Thoracic aorta (tissue), 2 donors: Measurements from ENCODE around the gene TPSD1. TPM values are rescaled to one million over a fixed set of nuclear protein-coding genes. Genes with fewer than 3 reads are reported as not detected.
"Not testable (repeated sequence)": the region's sequence is repeated elsewhere in the genome, so short reads cannot be mapped to it uniquely, and the experiment has no call there.

Source experiments
- ATAC-seq: fragments of 150-250 bp; one replicate; pipeline ENCODE4 v1.8.0; 2017; ENCODE audit warnings: low read depth; ENCODE audit not compliant: insufficient number of reproducible peaks, low FRiP score
- DNase-seq: peaks from one replicate; pipeline ENCODE4 v3.0.0-alpha.2; 2020; ENCODE audit warnings: low spot score
- H3K27ac ChIP-seq, 2 donors: fragments of 200-600 bp; sonication (generic); 1 replicate in 1 of 2; 2 replicates in 1 of 2; pipeline ENCODE4 v1.5.1; 2016; ENCODE audit warnings: mild to moderate bottlenecking in 2 of 2, moderate library complexity in 2 of 2
- H3K27me3 ChIP-seq: fragments of 200-600 bp; sonication (generic); replicated peaks from 2 replicates; pipeline ENCODE4 v1.6.0; 2016; ENCODE audit warnings: mild to moderate bottlenecking; ENCODE audit not compliant: insufficient read depth
- H3K36me3 ChIP-seq: fragments of 200-600 bp; sonication (generic); one replicate; pipeline ENCODE4 v1.5.1; 2016
- H3K4me1 ChIP-seq, 2 donors: fragments of 200-600 bp; sonication (generic); 1 replicate in 1 of 2; 2 replicates in 1 of 2; pipeline versions ENCODE4 v1.5.1 to v1.6.0; 2016; ENCODE audit warnings: low read depth in 2 of 2, mild to moderate bottlenecking in 1 of 2; ENCODE audit not compliant: control insufficient read depth in 1 of 2
- H3K4me3 ChIP-seq: fragments of 200-600 bp; sonication (generic); 2 replicates; pipeline ENCODE4 v1.5.1; 2016; ENCODE audit warnings: mild to moderate bottlenecking
- H3K9me3 ChIP-seq: fragments of 200-600 bp; sonication (generic); 2 replicates; pipeline ENCODE4 v1.5.1; 2016
- total RNA-seq, 2 donors: library from RNA; depleted of rRNA; stranded (reverse); fragments of >200 nt; gene quantifications; one replicate each; pipeline versions ENCODE4 v1.1.0 to v1.2.3, GENCODE V29; 2016
- TF ChIP-seq, protein P1 (sequence below): fragments of 200-600 bp; sonication (generic); IDR thresholded peaks from one replicate; pipeline ENCODE4 v1.5.1; 2019; ENCODE audit warnings: antibody characterized with exemption

The TPSD1 gene
- total RNA-seq, 2 donors from 2014 or later: 3.1 TPM; not detected in 1

DNA sequence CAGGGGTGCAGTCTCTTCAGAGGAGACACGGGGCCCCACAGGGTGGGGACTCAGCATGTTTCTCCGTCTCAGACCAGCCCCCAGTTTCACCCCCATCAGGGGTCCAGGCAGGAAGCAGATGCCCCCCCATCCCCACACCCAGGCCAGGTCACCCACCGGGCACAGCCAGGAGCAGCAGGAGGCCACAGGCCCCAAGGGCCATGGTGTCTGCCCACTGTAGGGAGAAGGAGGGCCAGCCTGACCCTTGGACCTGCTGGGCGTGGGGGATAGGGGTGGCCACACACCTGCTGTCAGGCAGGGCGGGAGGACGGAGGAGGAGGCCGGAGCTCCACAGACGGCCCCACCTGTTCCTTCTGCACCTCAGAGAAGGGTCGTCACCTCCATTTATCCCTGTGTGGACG is 30.8 kb upstream of the TPSD1 start, which contains the start of gene TPSG1:
Gene TPSG1, minus strand, starts transcription at position 218 of the 401 bp plus-strand sequence. Its CDS starts 16 bp downstream, at position 202.
- Histone ChIP-seq H3K36me3 (no peaks in the 10 kb centered on the region), H3K27ac (no peak within 1 kb of the TSS), H3K4me1 (no peaks in the 10 kb centered on the region), H3K9me3 (no peaks in the 10 kb centered on the region), H3K27me3 (no peaks in the 10 kb centered on the region), H3K4me3 (no peak within 1 kb of the TSS)
- DNase-seq (no peak), ATAC-seq (no peak)
- TF ChIP-seq, protein P1, sequence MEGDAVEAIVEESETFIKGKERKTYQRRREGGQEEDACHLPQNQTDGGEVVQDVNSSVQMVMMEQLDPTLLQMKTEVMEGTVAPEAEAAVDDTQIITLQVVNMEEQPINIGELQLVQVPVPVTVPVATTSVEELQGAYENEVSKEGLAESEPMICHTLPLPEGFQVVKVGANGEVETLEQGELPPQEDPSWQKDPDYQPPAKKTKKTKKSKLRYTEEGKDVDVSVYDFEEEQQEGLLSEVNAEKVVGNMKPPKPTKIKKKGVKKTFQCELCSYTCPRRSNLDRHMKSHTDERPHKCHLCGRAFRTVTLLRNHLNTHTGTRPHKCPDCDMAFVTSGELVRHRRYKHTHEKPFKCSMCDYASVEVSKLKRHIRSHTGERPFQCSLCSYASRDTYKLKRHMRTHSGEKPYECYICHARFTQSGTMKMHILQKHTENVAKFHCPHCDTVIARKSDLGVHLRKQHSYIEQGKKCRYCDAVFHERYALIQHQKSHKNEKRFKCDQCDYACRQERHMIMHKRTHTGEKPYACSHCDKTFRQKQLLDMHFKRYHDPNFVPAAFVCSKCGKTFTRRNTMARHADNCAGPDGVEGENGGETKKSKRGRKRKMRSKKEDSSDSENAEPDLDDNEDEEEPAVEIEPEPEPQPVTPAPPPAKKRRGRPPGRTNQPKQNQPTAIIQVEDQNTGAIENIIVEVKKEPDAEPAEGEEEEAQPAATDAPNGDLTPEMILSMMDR: no peak

DNA sequence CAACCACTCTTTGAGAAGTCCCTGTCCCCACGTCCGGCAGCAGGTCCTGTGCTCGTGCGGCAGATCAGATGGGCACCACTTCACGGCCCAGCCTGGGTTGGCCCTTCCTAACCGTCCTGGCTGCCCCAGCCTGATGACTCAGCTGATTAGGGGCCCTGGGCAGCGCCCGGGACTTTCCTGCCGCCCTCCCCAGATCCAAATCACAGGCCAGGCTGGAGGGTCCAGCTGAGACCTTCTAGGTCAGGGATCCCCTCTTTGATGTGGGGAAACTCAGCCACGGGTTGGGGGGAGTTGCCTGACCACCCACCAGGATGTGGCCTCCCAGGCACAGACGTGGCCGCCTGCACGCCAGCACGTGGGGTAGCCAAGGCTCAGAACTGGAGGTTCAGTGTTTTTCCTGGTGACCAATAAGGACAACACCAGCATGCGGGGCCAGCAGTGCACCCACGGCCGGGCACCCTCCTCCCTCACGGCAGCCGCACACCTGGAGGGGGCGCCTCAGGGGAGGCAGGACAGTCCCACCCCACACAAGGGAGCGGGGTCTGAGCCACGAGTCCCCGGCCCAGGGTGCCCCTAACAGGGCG is 30.0 kb upstream of the TPSD1 start:
- not testable (repeated sequence) for H3K4me1 ChIP-seq, H3K27ac ChIP-seq, H3K36me3 ChIP-seq, H3K27me3 ChIP-seq, ATAC-seq, DNase-seq, H3K9me3 ChIP-seq, H3K4me3 ChIP-seq

DNA sequence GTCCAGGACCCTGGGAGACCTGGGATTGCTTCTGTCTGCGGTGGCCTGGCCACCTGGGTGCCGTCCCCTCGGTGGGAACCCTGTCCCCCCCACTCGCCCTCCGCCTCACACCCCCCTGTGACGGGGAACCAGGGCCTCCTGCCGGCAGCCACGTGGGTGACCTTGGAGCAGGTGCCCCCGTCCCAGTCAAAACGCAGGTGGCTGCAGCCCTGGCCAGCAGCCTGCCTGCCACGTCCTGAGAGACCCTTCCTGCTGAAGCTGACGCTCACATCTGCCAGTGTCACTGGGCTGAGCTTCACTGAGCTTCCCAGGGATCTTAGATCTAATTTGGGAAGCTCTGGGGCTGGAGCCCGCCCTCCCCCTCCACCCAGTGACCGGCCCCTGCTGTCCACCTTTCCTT is 29.2 kb upstream of the TPSD1 start:
- DNase-seq, H3K27me3 ChIP-seq, H3K4me3 ChIP-seq, H3K4me1 ChIP-seq, H3K27ac ChIP-seq, H3K9me3 ChIP-seq, ATAC-seq, H3K36me3 ChIP-seq: not testable (repeated sequence)

DNA sequence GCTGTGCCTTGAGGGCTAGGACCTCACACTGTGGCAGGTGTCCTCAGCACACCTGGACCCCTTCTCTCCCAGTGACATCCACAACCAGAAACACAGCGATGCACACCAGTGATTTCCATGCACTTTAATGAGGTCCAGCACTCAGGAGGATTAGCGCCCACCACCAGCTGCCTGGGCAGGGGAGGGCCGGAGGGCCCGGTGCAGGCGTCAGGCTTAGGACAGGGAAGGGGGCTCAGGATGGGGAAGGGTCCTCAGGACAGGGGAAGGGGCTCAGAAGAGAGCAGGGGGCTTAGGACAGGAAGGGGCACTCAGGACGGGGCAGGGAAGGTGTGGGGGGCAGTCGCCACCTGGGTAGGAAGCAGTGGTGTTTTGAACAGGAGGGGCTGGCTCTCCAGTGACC is 27.6 kb upstream of the TPSD1 start:
- not testable (repeated sequence) for H3K4me1 ChIP-seq, H3K4me3 ChIP-seq, H3K36me3 ChIP-seq, DNase-seq, H3K9me3 ChIP-seq, ATAC-seq, H3K27me3 ChIP-seq, H3K27ac ChIP-seq

DNA sequence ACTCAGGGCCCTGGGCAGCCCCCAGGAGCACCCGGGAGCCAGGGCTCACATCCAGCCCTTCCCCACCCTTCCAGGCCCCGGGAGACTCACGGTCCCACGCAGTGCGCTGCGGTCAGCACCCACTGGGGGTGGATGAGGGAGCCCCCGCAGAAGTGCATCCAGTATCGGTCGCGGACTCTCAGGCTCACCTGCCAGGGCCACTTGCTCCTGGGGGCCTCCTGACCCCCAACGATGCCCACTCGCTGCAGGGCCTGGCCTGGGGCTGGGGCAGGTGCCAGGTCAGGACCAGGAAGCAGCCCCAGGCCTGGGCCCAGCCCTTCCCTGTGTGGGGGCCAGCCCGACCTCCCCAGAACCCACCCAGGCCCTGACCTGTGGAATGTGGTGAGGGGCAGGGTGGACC is 26.4 kb upstream of the TPSD1 start:
- not testable (repeated sequence) for H3K36me3 ChIP-seq, ATAC-seq, H3K4me3 ChIP-seq, H3K4me1 ChIP-seq, DNase-seq, H3K9me3 ChIP-seq, H3K27ac ChIP-seq, H3K27me3 ChIP-seq

DNA sequence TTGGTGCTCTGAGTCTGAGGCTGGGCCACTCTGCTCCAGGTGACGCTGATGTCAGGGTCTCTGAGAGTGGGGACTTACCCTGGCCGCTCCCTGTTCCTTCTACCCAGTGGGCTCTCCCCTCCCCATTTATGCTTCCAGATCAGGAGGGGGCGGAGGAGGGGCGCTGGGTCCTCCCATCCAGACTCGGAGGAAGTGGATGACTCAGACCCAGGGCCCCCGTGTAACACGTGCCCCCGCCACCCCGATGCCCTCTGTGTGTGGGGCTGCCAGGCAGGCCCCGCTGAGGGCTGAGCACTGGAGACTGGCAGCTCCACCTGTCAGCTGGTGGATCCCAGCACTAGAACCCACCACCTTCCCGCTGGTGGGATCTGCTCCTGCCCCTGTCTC is 25.8 kb upstream of the TPSD1 start, which contains the start of gene TPSB2:
Gene TPSB2, minus strand, starts transcription at position 101 of the 387 bp plus-strand sequence. CDS start 233 bp downstream, outside the sequence.
- not testable (repeated sequence) for H3K4me1 ChIP-seq, H3K4me3 ChIP-seq, H3K36me3 ChIP-seq, H3K27me3 ChIP-seq, H3K27ac ChIP-seq, DNase-seq, H3K9me3 ChIP-seq, ATAC-seq

DNA sequence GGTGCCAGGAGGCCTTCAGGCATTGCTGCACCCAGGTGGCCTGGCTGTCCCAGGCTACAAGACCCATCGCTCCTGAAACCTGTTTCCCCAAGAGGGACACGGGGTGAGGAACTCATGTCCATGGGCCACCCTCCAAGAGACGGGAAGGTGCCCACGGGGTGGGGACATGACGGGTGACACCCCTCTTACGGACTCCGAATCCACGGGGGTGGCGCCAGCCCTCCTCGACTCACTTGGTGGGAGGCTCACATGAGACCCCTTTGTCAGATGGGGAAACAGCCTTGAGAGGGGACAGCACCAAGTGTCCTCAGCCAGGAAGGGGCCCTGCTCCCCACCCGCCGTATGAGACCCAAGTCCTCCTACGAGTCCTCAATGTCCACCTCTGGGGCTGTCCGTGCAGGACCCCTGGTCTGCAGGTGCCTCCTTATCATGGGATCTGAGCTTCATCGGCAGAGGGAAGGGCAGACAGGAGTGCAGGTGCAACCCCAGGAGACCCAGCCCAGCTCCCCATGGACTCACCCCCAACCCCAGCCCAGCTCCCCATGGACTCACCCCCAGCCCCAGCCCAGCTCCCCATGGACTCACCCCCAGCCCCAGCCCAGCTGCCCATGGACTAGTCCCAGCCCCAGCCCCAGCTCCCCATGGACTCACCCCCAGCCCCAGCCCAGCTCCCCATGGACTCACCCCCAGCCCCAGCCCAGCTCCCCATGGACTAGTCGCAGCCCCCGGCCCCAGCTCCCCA is 25.2 kb upstream of the TPSD1 start:
- H3K4me3 ChIP-seq, H3K36me3 ChIP-seq, H3K4me1 ChIP-seq, ATAC-seq, H3K27me3 ChIP-seq, H3K27ac ChIP-seq, H3K9me3 ChIP-seq, DNase-seq: not testable (repeated sequence)

DNA sequence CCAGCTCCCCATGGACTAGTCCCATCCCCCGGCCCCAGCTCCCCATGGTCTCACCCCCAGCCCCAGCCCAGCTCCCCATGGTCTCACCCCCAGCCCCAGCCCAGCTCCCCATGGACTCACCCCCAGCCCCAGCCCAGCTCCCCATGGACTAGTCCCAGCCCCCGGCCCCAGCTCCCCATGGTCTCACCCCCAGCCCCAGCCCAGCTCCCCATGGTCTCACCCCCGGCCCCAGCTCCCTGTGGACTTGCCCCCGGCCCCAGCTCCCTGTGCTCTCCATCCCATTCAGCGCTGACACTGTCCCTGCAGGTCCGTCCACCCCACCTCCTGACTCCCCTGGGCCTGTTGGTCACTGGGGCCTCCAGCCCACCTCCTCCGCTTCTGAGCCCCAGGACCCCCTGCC is 24.6 kb upstream of the TPSD1 start:
- H3K4me3 ChIP-seq, ATAC-seq, H3K27me3 ChIP-seq, H3K9me3 ChIP-seq, H3K36me3 ChIP-seq, DNase-seq, H3K27ac ChIP-seq, H3K4me1 ChIP-seq: not testable (repeated sequence)

DNA sequence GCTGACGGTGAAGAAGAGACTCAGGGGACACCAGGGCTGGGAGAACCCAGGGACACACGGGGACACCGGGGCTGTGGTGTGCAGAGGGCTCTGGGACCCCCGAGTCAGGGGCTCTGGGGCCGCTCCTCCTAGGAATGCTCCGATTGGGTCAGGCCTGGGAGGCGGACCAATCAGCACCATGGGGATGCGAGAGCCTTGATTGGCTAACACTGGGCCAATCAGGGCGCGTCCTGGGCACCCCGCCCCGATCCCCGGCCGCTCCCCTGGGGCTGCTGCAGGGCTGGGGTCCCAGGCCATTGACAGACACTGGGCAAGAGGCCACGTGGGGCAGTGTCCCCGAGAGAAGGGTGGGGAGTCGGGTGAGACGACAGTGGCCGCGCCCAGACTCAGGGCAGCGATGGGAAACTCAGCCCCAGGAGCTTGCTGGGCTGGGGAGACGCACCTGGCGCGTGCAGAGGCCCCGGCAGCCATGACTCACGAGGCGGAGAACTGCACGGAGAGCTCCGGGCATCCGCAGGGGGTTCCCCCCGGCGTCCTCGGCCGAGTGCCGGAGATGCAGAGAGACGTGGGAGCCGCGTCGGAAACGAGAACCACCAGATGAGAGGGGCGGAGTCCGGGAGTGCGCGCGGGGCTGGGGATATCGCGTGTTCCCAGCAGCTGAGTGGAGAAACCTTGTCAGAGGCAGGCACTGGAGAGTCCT is 23.7 kb upstream of the TPSD1 start:
- not testable (repeated sequence) for ATAC-seq, H3K27ac ChIP-seq

DNA sequence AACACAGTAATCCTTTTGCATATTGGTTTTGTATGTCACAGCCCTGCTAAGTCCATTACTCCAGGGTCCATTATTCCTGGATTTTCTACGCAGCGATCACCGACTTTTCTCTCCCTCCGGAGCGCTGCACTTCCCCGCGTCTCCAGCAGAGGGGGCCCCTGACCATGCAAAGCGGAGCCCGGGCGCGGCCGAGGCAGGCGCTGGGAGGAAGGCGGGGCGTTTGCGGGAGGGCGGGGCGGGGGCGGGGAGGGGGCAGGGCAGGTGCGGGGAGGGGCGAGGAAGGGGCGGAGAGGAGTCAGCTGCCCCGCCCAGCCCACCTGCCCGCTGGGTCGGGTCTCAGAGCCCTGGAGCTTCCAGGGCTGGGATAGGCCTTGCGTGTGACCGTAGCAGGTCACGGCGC is 19.2 kb upstream of the TPSD1 start:
- H3K4me3 ChIP-seq, H3K36me3 ChIP-seq, H3K4me1 ChIP-seq, H3K27ac ChIP-seq, H3K9me3 ChIP-seq, ATAC-seq, DNase-seq, H3K27me3 ChIP-seq: not testable (repeated sequence)

More for the DNA sequence above, 23.7 kb upstream of the TPSD1 start:
- not testable (repeated sequence) for H3K4me3 ChIP-seq, H3K36me3 ChIP-seq, H3K9me3 ChIP-seq, H3K4me1 ChIP-seq, DNase-seq, H3K27me3 ChIP-seq
